HEK293 (cell line): ENCODE results near the gene ADGRF4.

Experiments
- GLIS1 ChIP-seq: fragments of 450-650 bp; formaldehyde crosslinking; IDR thresholded peaks from 2 replicates; pipeline ENCODE4 v1.5.1; 2016; ENCODE audit warnings: missing biosample characterization, missing genetic modification characterization
- ZNF335 ChIP-seq: fragments of 450-650 bp; formaldehyde crosslinking; conservative IDR thresholded peaks from 2 replicates; pipeline ENCODE4 v1.5.1; 2016; ENCODE audit warnings: missing biosample characterization, missing genetic modification characterization
- TF ChIP-seq, protein P1 (sequence below): fragments of 450-650 bp; formaldehyde crosslinking; IDR thresholded peaks from 2 replicates; pipeline ENCODE4 v1.5.1; 2016; ENCODE audit warnings: missing biosample characterization, missing genetic modification characterization
- TF ChIP-seq, protein P2 (sequence below): fragments of 450-650 bp; formaldehyde crosslinking; IDR thresholded peaks from 2 replicates; pipeline ENCODE4 v1.5.1; 2016; ENCODE audit warnings: missing biosample characterization, missing genetic modification characterization
- TF ChIP-seq, protein P3 (sequence below): fragments of 450-650 bp; formaldehyde crosslinking; IDR thresholded peaks from 2 replicates; pipeline ENCODE4 v1.5.1; 2017; ENCODE audit warnings: missing biosample characterization, missing genetic modification characterization
- TF ChIP-seq, protein P4 (sequence below): fragments of 450-650 bp; formaldehyde crosslinking; conservative IDR thresholded peaks from 2 replicates; pipeline ENCODE4 v1.5.1; 2016; ENCODE audit warnings: low read depth, missing biosample characterization, missing genetic modification characterization

DNA sequence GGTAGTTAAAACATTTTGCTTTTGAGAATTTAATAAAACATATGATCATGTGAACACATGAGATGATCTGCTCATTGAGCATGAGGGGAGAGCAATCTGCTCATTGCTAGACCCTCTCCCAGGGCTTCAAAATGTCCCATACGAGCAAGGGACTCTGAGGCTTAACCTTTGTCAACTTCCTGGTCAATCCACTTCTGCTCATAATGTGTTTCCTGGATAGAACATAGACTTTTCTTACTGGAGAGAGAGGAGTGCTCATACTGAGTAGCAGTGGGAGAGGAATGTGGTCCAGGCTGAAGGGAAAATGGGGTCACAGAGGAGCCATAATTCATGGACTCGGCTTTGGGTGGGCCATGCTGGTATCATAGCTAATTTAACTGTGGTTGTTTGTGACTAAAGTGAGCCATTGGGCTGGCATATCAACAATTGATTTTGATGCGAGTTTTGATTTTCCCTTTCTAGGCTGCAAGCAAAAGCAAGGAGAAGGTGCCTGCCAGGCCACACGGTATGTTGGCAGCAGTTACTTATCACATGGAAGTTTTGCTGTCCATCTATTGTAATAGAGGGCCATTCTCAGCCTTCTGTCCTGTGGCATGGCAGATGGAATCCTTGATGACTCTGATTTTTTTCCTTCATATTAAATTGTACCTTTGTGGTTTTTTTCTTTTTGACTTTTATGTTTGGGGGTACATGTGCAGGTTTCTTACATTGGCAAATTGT is 20.8 kb upstream of the ADGRF4 start:
- TF ChIP-seq, protein P1, sequence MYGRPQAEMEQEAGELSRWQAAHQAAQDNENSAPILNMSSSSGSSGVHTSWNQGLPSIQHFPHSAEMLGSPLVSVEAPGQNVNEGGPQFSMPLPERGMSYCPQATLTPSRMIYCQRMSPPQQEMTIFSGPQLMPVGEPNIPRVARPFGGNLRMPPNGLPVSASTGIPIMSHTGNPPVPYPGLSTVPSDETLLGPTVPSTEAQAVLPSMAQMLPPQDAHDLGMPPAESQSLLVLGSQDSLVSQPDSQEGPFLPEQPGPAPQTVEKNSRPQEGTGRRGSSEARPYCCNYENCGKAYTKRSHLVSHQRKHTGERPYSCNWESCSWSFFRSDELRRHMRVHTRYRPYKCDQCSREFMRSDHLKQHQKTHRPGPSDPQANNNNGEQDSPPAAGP (tag by site-specific recombination): no peak
- TF ChIP-seq, protein P2, sequence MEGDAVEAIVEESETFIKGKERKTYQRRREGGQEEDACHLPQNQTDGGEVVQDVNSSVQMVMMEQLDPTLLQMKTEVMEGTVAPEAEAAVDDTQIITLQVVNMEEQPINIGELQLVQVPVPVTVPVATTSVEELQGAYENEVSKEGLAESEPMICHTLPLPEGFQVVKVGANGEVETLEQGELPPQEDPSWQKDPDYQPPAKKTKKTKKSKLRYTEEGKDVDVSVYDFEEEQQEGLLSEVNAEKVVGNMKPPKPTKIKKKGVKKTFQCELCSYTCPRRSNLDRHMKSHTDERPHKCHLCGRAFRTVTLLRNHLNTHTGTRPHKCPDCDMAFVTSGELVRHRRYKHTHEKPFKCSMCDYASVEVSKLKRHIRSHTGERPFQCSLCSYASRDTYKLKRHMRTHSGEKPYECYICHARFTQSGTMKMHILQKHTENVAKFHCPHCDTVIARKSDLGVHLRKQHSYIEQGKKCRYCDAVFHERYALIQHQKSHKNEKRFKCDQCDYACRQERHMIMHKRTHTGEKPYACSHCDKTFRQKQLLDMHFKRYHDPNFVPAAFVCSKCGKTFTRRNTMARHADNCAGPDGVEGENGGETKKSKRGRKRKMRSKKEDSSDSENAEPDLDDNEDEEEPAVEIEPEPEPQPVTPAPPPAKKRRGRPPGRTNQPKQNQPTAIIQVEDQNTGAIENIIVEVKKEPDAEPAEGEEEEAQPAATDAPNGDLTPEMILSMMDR: no peak
- TF ChIP-seq ZNF335 (tag by site-specific recombination): no peak
- no peak for TF ChIP-seq GLIS1
- TF ChIP-seq, protein P3, sequence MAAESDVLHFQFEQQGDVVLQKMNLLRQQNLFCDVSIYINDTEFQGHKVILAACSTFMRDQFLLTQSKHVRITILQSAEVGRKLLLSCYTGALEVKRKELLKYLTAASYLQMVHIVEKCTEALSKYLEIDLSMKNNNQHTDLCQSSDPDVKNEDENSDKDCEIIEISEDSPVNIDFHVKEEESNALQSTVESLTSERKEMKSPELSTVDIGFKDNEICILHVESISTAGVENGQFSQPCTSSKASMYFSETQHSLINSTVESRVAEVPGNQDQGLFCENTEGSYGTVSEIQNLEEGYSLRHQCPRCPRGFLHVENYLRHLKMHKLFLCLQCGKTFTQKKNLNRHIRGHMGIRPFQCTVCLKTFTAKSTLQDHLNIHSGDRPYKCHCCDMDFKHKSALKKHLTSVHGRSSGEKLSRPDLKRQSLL (tag by site-specific recombination): no peak
- TF ChIP-seq, protein P4, sequence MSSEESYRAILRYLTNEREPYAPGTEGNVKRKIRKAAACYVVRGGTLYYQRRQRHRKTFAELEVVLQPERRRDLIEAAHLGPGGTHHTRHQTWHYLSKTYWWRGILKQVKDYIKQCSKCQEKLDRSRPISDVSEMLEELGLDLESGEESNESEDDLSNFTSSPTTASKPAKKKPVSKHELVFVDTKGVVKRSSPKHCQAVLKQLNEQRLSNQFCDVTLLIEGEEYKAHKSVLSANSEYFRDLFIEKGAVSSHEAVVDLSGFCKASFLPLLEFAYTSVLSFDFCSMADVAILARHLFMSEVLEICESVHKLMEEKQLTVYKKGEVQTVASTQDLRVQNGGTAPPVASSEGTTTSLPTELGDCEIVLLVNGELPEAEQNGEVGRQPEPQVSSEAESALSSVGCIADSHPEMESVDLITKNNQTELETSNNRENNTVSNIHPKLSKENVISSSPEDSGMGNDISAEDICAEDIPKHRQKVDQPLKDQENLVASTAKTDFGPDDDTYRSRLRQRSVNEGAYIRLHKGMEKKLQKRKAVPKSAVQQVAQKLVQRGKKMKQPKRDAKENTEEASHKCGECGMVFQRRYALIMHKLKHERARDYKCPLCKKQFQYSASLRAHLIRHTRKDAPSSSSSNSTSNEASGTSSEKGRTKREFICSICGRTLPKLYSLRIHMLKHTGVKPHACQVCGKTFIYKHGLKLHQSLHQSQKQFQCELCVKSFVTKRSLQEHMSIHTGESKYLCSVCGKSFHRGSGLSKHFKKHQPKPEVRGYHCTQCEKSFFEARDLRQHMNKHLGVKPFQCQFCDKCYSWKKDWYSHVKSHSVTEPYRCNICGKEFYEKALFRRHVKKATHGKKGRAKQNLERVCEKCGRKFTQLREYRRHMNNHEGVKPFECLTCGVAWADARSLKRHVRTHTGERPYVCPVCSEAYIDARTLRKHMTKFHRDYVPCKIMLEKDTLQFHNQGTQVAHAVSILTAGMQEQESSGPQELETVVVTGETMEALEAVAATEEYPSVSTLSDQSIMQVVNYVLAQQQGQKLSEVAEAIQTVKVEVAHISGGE (tag by site-specific recombination): no peak
